PC-9 (cell line): ENCODE results near the gene CXCL16. TPM values are rescaled to one million over a fixed set of nuclear protein-coding genes. Genes with fewer than 3 reads are reported as not detected.
A peak's percentile ranks its signal among the peaks of the same experiment; 100 is the strongest.

ENCODE experiments used
- BruUV-seq: library from RNA; stranded (reverse); fragments of 400-500 nt; replicated peaks from 2 replicates; lab custom pipeline; 2021; lab: Mats Ljungman, UMichigan
- CTCF ChIA-PET: fragments of 300-600 bp; sonication (Branson Sonifier 250); formaldehyde crosslinking; loops from one replicate; lab custom pipeline; 2022; ENCODE audit warnings: antibody characterized with exemption; lab: Charles Lee
- POLR2A ChIA-PET: fragments of 300-600 bp; sonication (Branson Sonifier 250); formaldehyde crosslinking; loops from one replicate; lab custom pipeline; 2022; ENCODE audit warnings: antibody characterized with exemption; ENCODE audit not compliant: unreplicated experiment; lab: Charles Lee
- DNase-seq, 2 experiments: peaks; one replicate each; pipeline versions ENCODE4 v3.0.0 to v3.0.0-alpha.2; 2015 to 2022; ENCODE audit warnings: mixed read lengths in 1 of 2
- H2AFZ ChIP-seq: fragments of 200-600 bp; sonication (generic); 2 replicates; pipeline ENCODE4 v1.8.1; 2017; ENCODE audit warnings: antibody characterized with exemption
- H3F3A ChIP-seq: fragments of 200-600 bp; sonication (generic); 2 replicates; pipeline ENCODE4 v1.8.1; 2017; ENCODE audit warnings: antibody characterized with exemption, mild to moderate bottlenecking, low read depth; ENCODE audit not compliant: insufficient read depth
- H3K27ac ChIP-seq: fragments of 200-600 bp; sonication (generic); 2 replicates; pipeline ENCODE4 v1.6.1; 2016; ENCODE audit warnings: mixed run types
- H3K27me3 ChIP-seq: fragments of 200-600 bp; sonication (generic); 2 replicates; pipeline ENCODE4 v1.6.1; 2016; ENCODE audit warnings: low read depth, mixed run types; ENCODE audit not compliant: insufficient read depth
- H3K36me3 ChIP-seq: fragments of 200-600 bp; sonication (generic); 2 replicates; pipeline ENCODE4 v1.6.1; 2016; ENCODE audit warnings: low read depth, mixed run types
- H3K4me1 ChIP-seq: fragments of 200-600 bp; sonication (generic); replicated peaks from 2 replicates; pipeline ENCODE4 v1.6.1; 2016; ENCODE audit warnings: mixed run types; ENCODE audit not compliant: insufficient read depth
- H3K4me2 ChIP-seq: fragments of 200-600 bp; sonication (generic); 2 replicates; pipeline ENCODE4 v1.6.1; 2017; ENCODE audit warnings: mixed run types
- H3K4me3 ChIP-seq: fragments of 200-600 bp; sonication (generic); 2 replicates; pipeline ENCODE4 v1.6.1; 2016; ENCODE audit warnings: mixed run types
- H3K79me2 ChIP-seq: fragments of 200-600 bp; sonication (generic); 2 replicates; pipeline ENCODE4 v1.6.1; 2017; ENCODE audit warnings: low read depth, mixed run types
- H3K9me2 ChIP-seq: fragments of 200-600 bp; sonication (generic); 2 replicates; pipeline ENCODE4 v1.8.1; 2017; ENCODE audit warnings: mild to moderate bottlenecking; ENCODE audit not compliant: insufficient read depth
- H3K9me3 ChIP-seq: fragments of 200-600 bp; sonication (generic); 2 replicates; pipeline ENCODE4 v1.8.1; 2016; ENCODE audit warnings: low read depth; ENCODE audit not compliant: insufficient read depth
- H4K20me1 ChIP-seq: fragments of 200-600 bp; sonication (generic); 2 replicates; pipeline ENCODE4 v1.8.1; 2017; ENCODE audit not compliant: insufficient read depth
- EZH2 ChIP-seq: fragments of 200-600 bp; sonication (generic); IDR thresholded peaks from 2 replicates; pipeline ENCODE4 v1.8.0; 2017; ENCODE audit warnings: antibody characterized with exemption, low read depth
- intact Hi-C: fragments of 100-400 bp; cut with micrococcal nuclease; formaldehyde crosslinking; loops from one replicate; pipeline ENCODE4 v1.10.0; 2022; ENCODE audit not compliant: unreplicated experiment
- total RNA-seq: library from RNA; stranded (reverse); gene quantifications from 2 replicates; pipeline ENCODE4 v1.2.3, GENCODE V29; 2021
- TF ChIP-seq, protein P1 (sequence below): fragments of 200-600 bp; sonication (generic); conservative IDR thresholded peaks from 2 replicates; pipeline ENCODE4 v1.6.1; 2017; ENCODE audit warnings: mixed run types, antibody characterized with exemption, mild to moderate bottlenecking, moderate library complexity

The CXCL16 gene
- total RNA-seq, 1 experiment from 2014 or later: 52.4 TPM

DNA sequence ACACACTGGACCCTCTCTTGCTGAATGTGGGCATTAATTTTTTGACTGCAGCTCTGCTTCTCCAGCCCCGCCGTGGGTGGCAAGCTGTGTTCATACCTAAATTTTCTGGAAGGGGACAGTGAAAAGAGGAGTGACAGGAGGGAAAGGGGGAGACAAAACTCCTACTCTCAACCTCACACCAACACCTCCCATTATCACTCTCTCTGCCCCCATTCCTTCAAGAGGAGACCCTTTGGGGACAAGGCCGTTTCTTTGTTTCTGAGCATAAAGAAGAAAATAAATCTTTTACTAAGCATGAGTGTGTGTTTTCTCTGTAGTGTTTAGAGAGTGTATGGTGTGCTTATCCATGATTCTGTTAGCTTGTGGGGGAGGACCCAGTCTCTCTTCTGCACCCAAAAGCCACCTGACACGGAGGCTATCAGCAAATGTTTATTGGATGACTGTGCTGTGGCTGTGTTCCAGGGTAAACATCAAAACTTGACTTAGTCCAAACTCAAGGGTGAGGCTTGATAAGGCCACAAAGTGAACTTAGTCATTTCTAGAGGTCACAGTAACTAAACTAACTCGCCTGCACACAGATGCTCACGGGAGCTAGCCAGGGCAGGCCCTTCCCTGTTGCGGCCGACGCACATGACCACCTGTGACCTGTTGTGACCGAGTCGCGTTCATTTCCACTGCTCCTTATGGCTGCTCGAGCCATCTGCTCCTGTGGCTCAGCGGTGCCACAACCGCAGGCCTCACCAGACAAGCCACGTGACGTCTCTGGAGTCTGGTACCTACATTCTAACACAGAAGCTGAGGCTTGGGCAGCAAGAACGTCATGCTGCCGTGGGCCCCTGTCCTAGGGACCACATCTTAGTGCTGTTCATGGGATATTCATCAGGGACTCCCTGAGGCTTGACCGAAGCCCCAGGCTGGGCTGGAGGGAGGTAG, 18.3 kb downstream of the CXCL16 start:
- Histone ChIP-seq H3K9me2 (no peaks in the 10 kb centered on the region), H3F3A (peaks cover 25% of the 10 kb centered on the region), H3K4me2 (peak overlapping the region; percentile 52), H3K27ac (peak overlapping the region; percentile 22; the same call in 1 of the 2 replicates), H2AFZ (no peak overlapping the region), H4K20me1 (no peaks in the 10 kb centered on the region), H3K79me2 (no peaks in the 10 kb centered on the region), H3K4me1 (peaks cover 24% of the 10 kb centered on the region), H3K27me3 (no peaks in the 10 kb centered on the region), H3K9me3 (no peaks in the 10 kb centered on the region), H3K4me3 (no peak overlapping the region), H3K36me3 (no peaks in the 10 kb centered on the region)
- POLR2A ChIA-PET: interaction anchor here (0.6 to 0.7 kb wide), 4 partner anchors 24 to 1121 kb away, joined by 3 to 4 read pairs (median 4); no protein-coding TSS in a partner anchor
- CTCF ChIA-PET: no interaction called here
- DNase-seq: peak; percentile 88 to 98
- TF ChIP-seq EZH2: no peak
- TF ChIP-seq, protein P1, sequence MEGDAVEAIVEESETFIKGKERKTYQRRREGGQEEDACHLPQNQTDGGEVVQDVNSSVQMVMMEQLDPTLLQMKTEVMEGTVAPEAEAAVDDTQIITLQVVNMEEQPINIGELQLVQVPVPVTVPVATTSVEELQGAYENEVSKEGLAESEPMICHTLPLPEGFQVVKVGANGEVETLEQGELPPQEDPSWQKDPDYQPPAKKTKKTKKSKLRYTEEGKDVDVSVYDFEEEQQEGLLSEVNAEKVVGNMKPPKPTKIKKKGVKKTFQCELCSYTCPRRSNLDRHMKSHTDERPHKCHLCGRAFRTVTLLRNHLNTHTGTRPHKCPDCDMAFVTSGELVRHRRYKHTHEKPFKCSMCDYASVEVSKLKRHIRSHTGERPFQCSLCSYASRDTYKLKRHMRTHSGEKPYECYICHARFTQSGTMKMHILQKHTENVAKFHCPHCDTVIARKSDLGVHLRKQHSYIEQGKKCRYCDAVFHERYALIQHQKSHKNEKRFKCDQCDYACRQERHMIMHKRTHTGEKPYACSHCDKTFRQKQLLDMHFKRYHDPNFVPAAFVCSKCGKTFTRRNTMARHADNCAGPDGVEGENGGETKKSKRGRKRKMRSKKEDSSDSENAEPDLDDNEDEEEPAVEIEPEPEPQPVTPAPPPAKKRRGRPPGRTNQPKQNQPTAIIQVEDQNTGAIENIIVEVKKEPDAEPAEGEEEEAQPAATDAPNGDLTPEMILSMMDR: no peak
- BruUV-seq: no TSS peak
- intact Hi-C loops: no loop called here

DNA sequence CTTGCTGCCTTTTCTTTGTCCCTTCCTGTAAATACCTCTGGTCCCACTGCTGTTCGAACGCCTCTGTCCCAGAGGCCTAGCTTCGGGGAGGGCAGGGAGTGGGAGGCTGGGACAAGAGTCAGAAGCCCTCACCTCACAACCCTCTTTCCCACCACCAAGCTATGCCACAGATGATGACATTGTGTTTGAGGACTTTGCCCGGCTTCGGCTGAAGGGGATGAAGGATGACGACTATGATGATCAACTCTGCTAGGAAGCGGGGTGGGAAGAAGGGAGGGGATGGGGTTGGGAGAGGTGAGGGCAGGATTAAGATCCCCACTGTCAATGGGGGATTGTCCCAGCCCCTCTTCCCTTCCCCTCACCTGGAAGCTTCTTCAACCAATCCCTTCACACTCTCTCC, 18.9 kb downstream of the CXCL16 start:
- Histone ChIP-seq H3K4me2 (peak overlapping the region; percentile 52), H3F3A (peaks cover 25% of the 10 kb centered on the region), H3K4me3 (no peak overlapping the region), H3K27ac (no peak overlapping the region), H3K4me1 (peaks cover 24% of the 10 kb centered on the region), H3K9me2 (no peaks in the 10 kb centered on the region), H3K9me3 (no peaks in the 10 kb centered on the region), H4K20me1 (no peaks in the 10 kb centered on the region), H2AFZ (no peak overlapping the region), H3K79me2 (no peaks in the 10 kb centered on the region), H3K36me3 (no peaks in the 10 kb centered on the region), H3K27me3 (no peaks in the 10 kb centered on the region)
- BruUV-seq: TSS peak; percentile 64
- POLR2A ChIA-PET: interaction anchor here (0.6 kb wide), 1 partner anchor 24 kb away, joined by 3 read pairs; no protein-coding TSS in a partner anchor
- intact Hi-C loops: no loop called here
- TF ChIP-seq, protein P1: no peak
- no peak for TF ChIP-seq EZH2
- DNase-seq: no peak
- CTCF ChIA-PET: no interaction called here

DNA sequence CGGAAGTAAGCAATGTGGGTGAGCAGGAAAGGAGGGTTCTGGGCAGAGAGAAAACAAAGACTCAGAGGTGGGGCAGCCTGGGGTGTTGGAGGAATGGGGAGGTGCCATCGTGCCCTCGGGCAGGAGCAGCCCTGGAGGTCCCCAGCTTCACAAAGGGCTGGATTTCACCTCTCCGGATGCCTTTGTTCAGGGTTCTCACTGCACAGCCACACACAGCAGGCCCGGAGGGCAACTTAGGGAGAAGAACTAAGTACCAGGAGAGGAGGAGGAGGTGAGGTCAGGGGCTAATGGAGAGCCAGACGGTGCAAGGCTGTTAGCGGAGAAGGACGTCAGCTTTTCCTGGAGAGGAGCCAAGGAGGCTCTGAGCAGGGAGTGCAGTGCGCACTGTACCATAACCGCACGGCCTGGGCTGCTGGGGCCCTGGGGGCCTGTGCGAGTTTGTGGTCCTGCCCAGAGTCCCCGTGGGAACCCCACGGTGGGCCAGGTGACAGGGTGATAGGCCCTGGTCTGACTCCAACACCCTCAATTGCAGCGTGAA, 20.0 kb downstream of the CXCL16 start:
- Histone ChIP-seq H3K27me3 (no peaks in the 10 kb centered on the region), H3K9me2 (no peaks in the 10 kb centered on the region), H3K79me2 (no peaks in the 10 kb centered on the region), H3F3A (peaks cover 25% of the 10 kb centered on the region), H3K4me3 (no peak overlapping the region), H4K20me1 (no peaks in the 10 kb centered on the region), H3K36me3 (no peaks in the 10 kb centered on the region), H2AFZ (no peak overlapping the region), H3K4me1 (peaks cover 24% of the 10 kb centered on the region), H3K9me3 (no peaks in the 10 kb centered on the region), H3K27ac (no peak overlapping the region), H3K4me2 (no peak overlapping the region)
- POLR2A ChIA-PET: interaction anchor here (0.7 kb wide), 2 partner anchors 70 to 187 kb away, joined by 3 read pairs; no protein-coding TSS in a partner anchor
- TF ChIP-seq, protein P1: no peak
- TF ChIP-seq EZH2: no peak
- peak in 1 of 2 experiments; percentile 93 for DNase-seq
- intact Hi-C loops: no loop called here
- CTCF ChIA-PET: no interaction called here
- no TSS peak for BruUV-seq
